ENCODE measurements around the gene ELN. TPM values are rescaled to one million over a fixed set of nuclear protein-coding genes. Genes with fewer than 3 reads are reported as not detected.

ELN gene
- total and polyA plus RNA-seq, 2 of the 4 experiments (the other 2 are of a cell fraction), result 2.2 to 14.3 TPM

DNA sequence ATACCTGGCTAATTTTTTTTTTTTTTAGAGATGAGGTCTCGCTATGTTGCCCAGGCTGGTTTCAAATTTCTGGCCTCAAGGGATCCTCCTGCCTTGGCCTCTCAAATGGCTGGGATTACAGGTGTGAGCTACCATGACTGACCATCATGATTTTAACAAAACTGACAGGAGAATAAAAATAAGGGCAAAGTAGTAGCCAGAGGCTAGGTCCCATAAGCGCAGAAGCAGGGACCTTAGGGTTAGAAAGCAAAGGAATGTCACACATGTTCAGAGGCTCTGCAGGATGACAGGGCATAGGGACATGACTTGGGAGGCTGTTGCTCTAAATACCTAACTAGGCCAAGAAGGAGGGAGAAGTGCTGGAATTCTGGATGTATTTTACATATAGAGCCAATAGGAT, 50.5 kb downstream of the ELN start:
- no peak overlapping the region for H3K9ac ChIP-seq (ENCODE audit: low read depth, low read length)
- no peak overlapping the region for H4K91ac ChIP-seq (ENCODE audit: insufficient read depth, low read depth, low read length)
- H3K4me2 ChIP-seq (ENCODE audit: low read depth, low read length), result no peak overlapping the region
- H3K36me3 ChIP-seq (ENCODE audit: control insufficient read depth, insufficient read depth, low read length), result no peaks in the 10 kb centered on the region
- peaks cover 4 to 5% of the 10 kb centered on the region in 2 experiments; a peak in 3 of 4 replicates for H3K79me1 ChIP-seq (ENCODE audit: low read depth in 1 of 2, low read length in 2 of 2)
- dilution Hi-C loops (cut with HindIII; ENCODE audit: low sequenced_read_pairs, unreplicated experiment), result no loop called here
- H3K27ac ChIP-seq (ENCODE audit: insufficient read depth, low read length), result peak overlapping the region; percentile 27; the same call in 1 of the 2 replicates
- TF ChIP-seq, protein P1, sequence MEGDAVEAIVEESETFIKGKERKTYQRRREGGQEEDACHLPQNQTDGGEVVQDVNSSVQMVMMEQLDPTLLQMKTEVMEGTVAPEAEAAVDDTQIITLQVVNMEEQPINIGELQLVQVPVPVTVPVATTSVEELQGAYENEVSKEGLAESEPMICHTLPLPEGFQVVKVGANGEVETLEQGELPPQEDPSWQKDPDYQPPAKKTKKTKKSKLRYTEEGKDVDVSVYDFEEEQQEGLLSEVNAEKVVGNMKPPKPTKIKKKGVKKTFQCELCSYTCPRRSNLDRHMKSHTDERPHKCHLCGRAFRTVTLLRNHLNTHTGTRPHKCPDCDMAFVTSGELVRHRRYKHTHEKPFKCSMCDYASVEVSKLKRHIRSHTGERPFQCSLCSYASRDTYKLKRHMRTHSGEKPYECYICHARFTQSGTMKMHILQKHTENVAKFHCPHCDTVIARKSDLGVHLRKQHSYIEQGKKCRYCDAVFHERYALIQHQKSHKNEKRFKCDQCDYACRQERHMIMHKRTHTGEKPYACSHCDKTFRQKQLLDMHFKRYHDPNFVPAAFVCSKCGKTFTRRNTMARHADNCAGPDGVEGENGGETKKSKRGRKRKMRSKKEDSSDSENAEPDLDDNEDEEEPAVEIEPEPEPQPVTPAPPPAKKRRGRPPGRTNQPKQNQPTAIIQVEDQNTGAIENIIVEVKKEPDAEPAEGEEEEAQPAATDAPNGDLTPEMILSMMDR (conservative IDR thresholded peaks at IDR 0.05; ENCODE audit: low read depth, low read length), result no peak
- TF ChIP-seq SMC3 (IDR thresholded peaks at IDR 0.05; ENCODE audit: low read depth, low read length) (no peak), POLR2A (IDR thresholded peaks at IDR 0.05; ENCODE audit: low read depth, low read length) (no peak), FOS (IDR thresholded peaks at IDR 0.05; ENCODE audit: low read depth, low read length) (no peak), CEBPB (IDR thresholded peaks at IDR 0.05; ENCODE audit: low read depth, low read length) (no peak), MXI1 (IDR thresholded peaks at IDR 0.05; ENCODE audit: borderline replicate concordance, low read depth, low read length) (no peak), CHD1 (IDR thresholded peaks at IDR 0.05; ENCODE audit: low read depth, low read length) (no peak), NFE2L2 (IDR thresholded peaks at IDR 0.05; ENCODE audit: low read depth, low read length) (no peak), RFX5 (IDR thresholded peaks at IDR 0.05; ENCODE audit: low read depth, low read length) (no peak)
- TF ChIP-seq, protein P2, sequence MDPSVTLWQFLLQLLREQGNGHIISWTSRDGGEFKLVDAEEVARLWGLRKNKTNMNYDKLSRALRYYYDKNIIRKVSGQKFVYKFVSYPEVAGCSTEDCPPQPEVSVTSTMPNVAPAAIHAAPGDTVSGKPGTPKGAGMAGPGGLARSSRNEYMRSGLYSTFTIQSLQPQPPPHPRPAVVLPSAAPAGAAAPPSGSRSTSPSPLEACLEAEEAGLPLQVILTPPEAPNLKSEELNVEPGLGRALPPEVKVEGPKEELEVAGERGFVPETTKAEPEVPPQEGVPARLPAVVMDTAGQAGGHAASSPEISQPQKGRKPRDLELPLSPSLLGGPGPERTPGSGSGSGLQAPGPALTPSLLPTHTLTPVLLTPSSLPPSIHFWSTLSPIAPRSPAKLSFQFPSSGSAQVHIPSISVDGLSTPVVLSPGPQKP (IDR thresholded peaks at IDR 0.05; ENCODE audit: borderline replicate concordance, low read depth, low read length), result no peak
- no peak overlapping the region for H3K56ac ChIP-seq (ENCODE audit: extremely low read depth, insufficient read depth, low read length)
- no peak overlapping the region; a peak in 1 of 4 replicates for H4K8ac ChIP-seq (ENCODE audit: low read depth in 2 of 2, low read length in 2 of 2)
- H3K14ac ChIP-seq (replicated peaks; ENCODE audit: low read depth, low read length), result peak overlapping the region; percentile 76; the same call in 1 of the 2 replicates
- H3K23ac ChIP-seq (ENCODE audit: low read depth, low read length), result no peak overlapping the region
- H3K9me1 ChIP-seq (ENCODE audit: insufficient read depth, low read length), result peaks cover 10% of the 10 kb centered on the region
- peak overlapping the region; percentile 43; the same call in 2 of the 3 replicates for H2BK15ac ChIP-seq (ENCODE audit: low read depth, low read length)
- WGBS, 2 experiments (ENCODE audit: extremely low coverage in 2 of 2, insufficient read length in 1 of 2), result 100% methylated on average over 1 of the region's 2 CpGs; no CpG with 5 or more reads in 1 of the 2 experiments
- ATAC-seq (ENCODE audit: low read depth), result no peak
- no peak overlapping the region for H2AFZ ChIP-seq (replicated peaks; ENCODE audit: low read length, poor library complexity)
- peak overlapping the region; percentile 83 for H2AK5ac ChIP-seq (ENCODE audit: low read depth, low read length)
- H3K18ac ChIP-seq (ENCODE audit: low read depth, low read length), result peak overlapping the region; percentile 84
- BruUV-seq (replicated peaks), result no TSS peak
- H3K27me3 ChIP-seq (ENCODE audit: control insufficient read depth, insufficient read depth, low read length), result no peaks in the 10 kb centered on the region
- H4K5ac ChIP-seq (ENCODE audit: low read depth, low read length), result 0 out of 2 replicates have a peak overlapping the region, but pooled peaks have one; percentile 17
- H3K4ac ChIP-seq (ENCODE audit: low read depth, low read length), result peak overlapping the region; percentile 57; the same call in 1 of the 2 replicates
- no peak overlapping the region for H2AK9ac ChIP-seq (replicated peaks; ENCODE audit: low read depth, low read length, poor library complexity)
- POLR2A ChIA-PET (ENCODE audit: unreplicated experiment), result interaction anchor here (0.7 kb wide), 1 partner anchor 138 kb away, joined by 5 read pairs; no protein-coding TSS in a partner anchor
- H3K4me3 ChIP-seq (ENCODE audit: insufficient read depth, low read depth, low read length), result no peak overlapping the region
- H3K9me3 ChIP-seq (ENCODE audit: control insufficient read depth, insufficient read depth, low read length), result no peaks in the 10 kb centered on the region
- peaks cover 13% of the 10 kb centered on the region for H3K4me1 ChIP-seq (ENCODE audit: control insufficient read depth, insufficient read depth, low read length)
- peak overlapping the region; percentile 76; the same call in 1 of the 2 replicates for H2BK20ac ChIP-seq (ENCODE audit: low read depth, low read length)
- in situ Hi-C loops (cut with MboI; ENCODE audit: low sequenced_read_pairs), result loop anchor here (5.0 kb wide), 1 partner anchor 99 kb away; no protein-coding TSS in a partner anchor
- DNase-seq, result no peak
- CTCF ChIA-PET, result interaction anchor here (0.6 kb wide), 2 partner anchors 22 to 125 kb away, joined by 3 to 4 read pairs; no protein-coding TSS in a partner anchor
- H2BK120ac ChIP-seq (ENCODE audit: low read depth, low read length), result peak overlapping the region; percentile 57
- H4K20me1 ChIP-seq (ENCODE audit: insufficient read depth, low read length), result peaks cover 8% of the 10 kb centered on the region
- intact Hi-C loops (cut with micrococcal nuclease), result loop anchor here (2.0 to 5.0 kb wide), 2 partner anchors 46 to 99 kb away; no protein-coding TSS in a partner anchor
- peak overlapping the region; percentile 10 for H2BK5ac ChIP-seq (ENCODE audit: low read depth, low read length, poor library complexity, severe bottlenecking)

All from IMR-90 (cell line).